Measurements from ENCODE around the gene AIFM3. TPM values are rescaled to one million over a fixed set of nuclear protein-coding genes. Genes with fewer than 3 reads are reported as not detected.
"Not testable (repeated sequence)": the region's sequence is repeated elsewhere in the genome, so short reads cannot be mapped to it uniquely, and the experiment has no call there.

Gene AIFM3
- total RNA-seq, 4 donors from 2014 or later: 0.15 to 3.7 (median 2.0) TPM; not detected in 1

GRCh38 chr22:20970939-20971657, 4.0 kb downstream of the AIFM3 start:
- 67 to 75% methylated on average over 4 of the region's 4 CpGs for WGBS, 2 donors
- intact Hi-C loops (cut with DNase I; ENCODE audit: low total_unique reads): no loop called here

GRCh38 chr22:20972014-20972694, 5.1 kb downstream of the AIFM3 start:
- intact Hi-C loops (cut with DNase I; ENCODE audit: low total_unique reads): not testable (repeated sequence)
- 76 to 86% methylated on average over 11 of the region's 11 CpGs for WGBS, 2 donors

More at GRCh38 chr22:20970939-20971657, 4.0 kb downstream of the AIFM3 start:
- no peak for DNase-seq (ENCODE audit: low spot score in 2 of 2)
- TF ChIP-seq CTCF (IDR thresholded peaks at IDR 0.05) (no peak), POLR2A (IDR thresholded peaks at IDR 0.05) (no peak)
- H3K4me3 ChIP-seq (ENCODE audit: low read depth, poor library complexity, severe bottlenecking): no peak overlapping the region

GRCh38 chr22:20972933-20973577, 6.0 kb downstream of the AIFM3 start:
- DNase-seq (ENCODE audit: low spot score in 2 of 2): no peak
- WGBS, 2 donors: 74 to 85% methylated on average over 19 to 20 of the region's 21 CpGs
- no peak overlapping the region for H3K4me3 ChIP-seq (ENCODE audit: low read depth, poor library complexity, severe bottlenecking)
- TF ChIP-seq CTCF (IDR thresholded peaks at IDR 0.05): no peak
- intact Hi-C loops (cut with DNase I; ENCODE audit: low total_unique reads): no loop called here

More at GRCh38 chr22:20972014-20972694, 5.1 kb downstream of the AIFM3 start:
- not testable (repeated sequence) for H3K4me3 ChIP-seq (ENCODE audit: low read depth, poor library complexity, severe bottlenecking); DNase-seq (ENCODE audit: low spot score in 2 of 2)

GRCh38 chr22:20973634-20974286, 6.7 kb downstream of the AIFM3 start:
- 62 to 70% methylated on average over 19 of the region's 21 CpGs for WGBS, 2 donors
- intact Hi-C loops (cut with DNase I; ENCODE audit: low total_unique reads): no loop called here
- no peak for DNase-seq (ENCODE audit: low spot score in 2 of 2)
- TF ChIP-seq POLR2A (IDR thresholded peaks at IDR 0.05) (no peak), CTCF (IDR thresholded peaks at IDR 0.05) (no peak)
- H3K4me3 ChIP-seq (ENCODE audit: low read depth, poor library complexity, severe bottlenecking): no peak overlapping the region

GRCh38 chr22:20974336-20974955, 7.4 kb downstream of the AIFM3 start:
- DNase-seq (ENCODE audit: low spot score in 2 of 2): no peak
- no peak overlapping the region for H3K4me3 ChIP-seq (ENCODE audit: low read depth, poor library complexity, severe bottlenecking)
- intact Hi-C loops (cut with DNase I; ENCODE audit: low total_unique reads): no loop called here
- TF ChIP-seq CTCF (IDR thresholded peaks at IDR 0.05) (no peak), POLR2A (IDR thresholded peaks at IDR 0.05) (no peak)
- WGBS, 2 donors: 68 to 74% methylated on average over 13 to 16 of the region's 16 CpGs

Measured in lower leg skin (tissue), 4 donors.